Bronchial epithelial cell (primary cell): ENCODE results near the gene ORC5. TPM values are rescaled to one million over a fixed set of nuclear protein-coding genes. Genes with fewer than 3 reads are reported as not detected.

ENCODE experiments used
- DNase-seq: peaks from one replicate; pipeline ENCODE4 v3.0.0-alpha.2; 2010; ENCODE audit warnings: low read depth
- FAIRE-seq: peaks from 2 replicates; lab custom pipeline; 2011; peaks lifted over from hg19 to GRCh38; lab: Jason Lieb, UNC
- H3K27me3 ChIP-seq: 2 replicates; pipeline ENCODE4 v1.5.1; 2011; ENCODE audit warnings: low read length; ENCODE audit not compliant: control insufficient read depth, insufficient read depth
- H3K36me3 ChIP-seq: 2 replicates; pipeline ENCODE4 v1.5.1; 2011; ENCODE audit warnings: low read length; ENCODE audit not compliant: control insufficient read depth, insufficient read depth
- H3K4me3 ChIP-seq: 2 replicates; pipeline ENCODE4 v1.5.1; 2011; ENCODE audit warnings: mild to moderate bottlenecking, low read depth, low read length, control low read depth
- total RNA-seq: library from RNA; depleted of rRNA; stranded (reverse); fragments of >200 nt; gene quantifications from 2 replicates; pipeline ENCODE4 v1.2.1, GENCODE V29; 2014
- TF ChIP-seq, protein P1 (sequence below): IDR thresholded peaks from 2 replicates; pipeline ENCODE4 v1.5.1; 2011; ENCODE audit warnings: mild to moderate bottlenecking, moderate library complexity, low read length, control low read depth, inconsistent platforms; ENCODE audit not compliant: insufficient read depth, severe bottlenecking

Gene ORC5
- total RNA-seq, 1 donor from 2014 or later, result 25.0 TPM

DNA sequence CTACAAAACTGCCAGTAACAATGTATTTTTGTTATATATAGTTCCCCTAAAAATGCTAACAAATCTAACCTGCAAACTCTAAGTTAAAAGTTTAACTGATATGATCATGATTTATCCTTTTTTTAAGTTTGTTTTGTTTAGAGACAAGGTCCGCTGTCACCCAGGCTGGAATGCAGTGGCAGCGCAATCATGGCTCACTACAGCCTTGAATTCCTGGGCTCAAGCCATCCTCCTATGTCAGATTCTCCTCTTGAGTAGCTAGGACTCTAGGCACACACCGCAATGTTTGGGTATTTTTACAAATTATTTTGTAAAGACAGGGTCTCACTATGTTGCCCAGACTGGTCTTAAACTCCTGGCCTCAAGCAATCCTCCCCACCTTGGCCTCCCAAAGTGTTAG is 46.6 kb downstream of the ORC5 start:
- Histone ChIP-seq H3K4me3 (no peak overlapping the region), H3K36me3 (peaks cover 2% of the 10 kb centered on the region), H3K27me3 (no peaks in the 10 kb centered on the region)
- DNase-seq (no peak), FAIRE-seq (no peak)
- TF ChIP-seq, protein P1, sequence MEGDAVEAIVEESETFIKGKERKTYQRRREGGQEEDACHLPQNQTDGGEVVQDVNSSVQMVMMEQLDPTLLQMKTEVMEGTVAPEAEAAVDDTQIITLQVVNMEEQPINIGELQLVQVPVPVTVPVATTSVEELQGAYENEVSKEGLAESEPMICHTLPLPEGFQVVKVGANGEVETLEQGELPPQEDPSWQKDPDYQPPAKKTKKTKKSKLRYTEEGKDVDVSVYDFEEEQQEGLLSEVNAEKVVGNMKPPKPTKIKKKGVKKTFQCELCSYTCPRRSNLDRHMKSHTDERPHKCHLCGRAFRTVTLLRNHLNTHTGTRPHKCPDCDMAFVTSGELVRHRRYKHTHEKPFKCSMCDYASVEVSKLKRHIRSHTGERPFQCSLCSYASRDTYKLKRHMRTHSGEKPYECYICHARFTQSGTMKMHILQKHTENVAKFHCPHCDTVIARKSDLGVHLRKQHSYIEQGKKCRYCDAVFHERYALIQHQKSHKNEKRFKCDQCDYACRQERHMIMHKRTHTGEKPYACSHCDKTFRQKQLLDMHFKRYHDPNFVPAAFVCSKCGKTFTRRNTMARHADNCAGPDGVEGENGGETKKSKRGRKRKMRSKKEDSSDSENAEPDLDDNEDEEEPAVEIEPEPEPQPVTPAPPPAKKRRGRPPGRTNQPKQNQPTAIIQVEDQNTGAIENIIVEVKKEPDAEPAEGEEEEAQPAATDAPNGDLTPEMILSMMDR, result no peak

DNA sequence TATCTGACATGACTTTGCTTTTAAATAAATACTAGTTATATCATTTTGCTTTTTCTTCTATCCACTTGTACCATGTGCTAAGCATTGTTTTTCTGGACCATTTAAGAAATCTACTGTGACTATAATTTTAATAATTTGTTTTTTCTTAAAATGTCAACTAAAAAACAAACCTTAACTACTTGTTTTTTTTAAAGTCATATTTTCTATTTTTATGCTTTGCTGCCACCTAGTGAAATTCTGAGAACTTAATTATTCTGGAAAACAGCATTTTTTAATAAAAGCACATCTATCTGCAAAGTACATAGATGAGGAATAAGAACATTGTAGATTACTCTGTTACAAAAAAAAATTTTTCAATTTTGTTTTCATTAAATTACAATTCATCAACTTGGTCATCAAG is 47.4 kb downstream of the ORC5 start:
- H3K27me3 ChIP-seq, result no peaks in the 10 kb centered on the region
- H3K36me3 ChIP-seq, result peaks cover 2% of the 10 kb centered on the region
- TF ChIP-seq, protein P1, result no peak
- FAIRE-seq (no peak), DNase-seq (peak; percentile 28)
- H3K4me3 ChIP-seq, result no peak overlapping the region

DNA sequence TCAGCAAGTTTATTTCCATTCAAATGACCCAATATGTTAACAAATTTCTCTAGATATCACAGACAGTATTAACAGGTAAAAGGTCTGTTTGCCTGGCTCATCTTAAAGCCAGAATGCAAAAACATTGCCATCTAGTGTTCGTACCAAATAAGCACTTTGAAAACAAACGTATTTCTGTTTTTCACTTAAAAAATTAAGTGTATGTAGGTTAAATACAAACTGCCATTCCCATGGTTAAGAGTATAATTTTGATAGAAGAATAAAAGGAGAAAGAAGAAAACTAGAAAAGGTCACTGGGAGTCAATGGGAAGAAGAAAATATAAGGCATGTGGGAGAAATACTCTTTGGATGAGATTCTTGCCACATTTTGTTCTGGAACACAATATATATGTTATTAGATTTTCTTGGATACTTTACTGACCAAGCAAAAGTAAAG is 51.0 kb downstream of the ORC5 start:
- Histone ChIP-seq H3K27me3 (no peaks in the 10 kb centered on the region), H3K4me3 (no peak overlapping the region), H3K36me3 (no peaks in the 10 kb centered on the region)
- TF ChIP-seq, protein P1, result peak; percentile 40
- FAIRE-seq (no peak), DNase-seq (peak; percentile 44)

DNA sequence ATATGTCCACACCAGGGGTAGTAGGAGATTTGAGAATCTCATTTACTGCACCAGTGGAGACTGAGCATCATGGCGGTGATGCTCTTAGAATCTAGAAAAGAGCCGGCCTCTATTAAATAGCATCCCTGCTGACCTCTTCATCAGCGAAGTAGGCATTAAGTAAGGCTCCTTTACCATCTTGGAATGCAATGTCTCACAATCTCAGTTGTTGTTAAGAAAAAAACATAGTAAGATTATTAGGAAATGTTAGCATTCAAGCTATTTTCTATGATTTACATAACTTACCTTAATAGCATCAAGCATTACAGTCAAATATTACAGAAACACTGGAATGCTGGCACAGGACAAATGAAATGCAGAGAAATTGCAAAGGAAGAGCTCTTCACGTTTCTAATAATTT is 54.5 kb downstream of the ORC5 start:
- Histone ChIP-seq H3K4me3 (no peak overlapping the region), H3K27me3 (no peaks in the 10 kb centered on the region), H3K36me3 (no peaks in the 10 kb centered on the region)
- TF ChIP-seq, protein P1, result no peak
- DNase-seq, result no peak
- FAIRE-seq, result no peak

DNA sequence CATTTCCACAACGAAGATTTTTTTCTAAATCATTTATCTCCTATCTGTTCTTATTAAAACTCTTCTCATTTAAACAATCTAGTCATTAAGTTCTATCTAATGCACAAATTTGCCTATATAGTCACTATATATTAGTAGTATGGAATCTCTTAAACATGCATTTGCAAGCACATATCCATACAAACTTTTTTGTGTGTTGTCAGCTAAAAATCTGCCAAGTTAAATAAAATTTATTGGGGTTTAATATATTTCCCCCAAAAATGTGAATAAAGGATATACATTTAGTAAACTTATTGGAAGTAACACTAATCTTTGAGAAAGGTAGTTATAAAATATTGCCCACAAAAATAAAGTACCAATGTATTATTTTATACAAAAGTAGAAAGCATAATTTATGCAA is 55.3 kb downstream of the ORC5 start:
- Histone ChIP-seq H3K36me3 (no peaks in the 10 kb centered on the region), H3K27me3 (no peaks in the 10 kb centered on the region), H3K4me3 (no peak overlapping the region)
- DNase-seq (no peak), FAIRE-seq (no peak)
- TF ChIP-seq, protein P1, result no peak

DNA sequence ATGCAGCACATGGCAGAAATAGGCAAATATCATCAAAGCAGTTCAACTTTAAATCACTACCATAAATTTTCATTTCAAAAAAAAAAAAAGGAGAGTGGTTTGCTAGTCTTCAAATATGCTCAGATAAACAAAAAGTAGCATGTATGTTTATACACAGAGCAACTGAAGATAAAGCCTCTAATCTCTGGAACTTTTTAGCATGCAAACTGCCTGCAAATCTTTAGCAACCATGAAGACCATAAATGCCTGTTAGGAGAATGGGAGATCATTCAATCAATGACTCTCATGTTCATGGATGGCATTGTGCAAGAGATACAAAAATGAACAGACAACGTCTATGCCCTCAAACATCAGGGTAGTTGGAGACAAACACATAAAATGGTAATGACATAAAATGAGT is 57.3 kb downstream of the ORC5 start:
- no peak for FAIRE-seq
- H3K27me3 ChIP-seq, result no peaks in the 10 kb centered on the region
- TF ChIP-seq, protein P1, result no peak

More for the DNA sequence above, 57.3 kb downstream of the ORC5 start:
- DNase-seq, result no peak
- no peaks in the 10 kb centered on the region for H3K36me3 ChIP-seq
- H3K4me3 ChIP-seq, result no peak overlapping the region
